Measurements from ENCODE around the gene ELF4.

ELF4 gene

GRCh38 chrX:130120746-130121504 lies 10.6 kb upstream of the ELF4 start (continued):
- TF ChIP-seq ZNF184 (tag by site-specific recombination; IDR thresholded peaks at IDR 0.05) (no peak), ZBTB1 (tag by site-specific recombination; IDR thresholded peaks at IDR 0.05) (no peak), ZBTB20 (tag by site-specific recombination; IDR thresholded peaks at IDR 0.05) (peak; percentile 53; the same call in 1 of the 2 replicates), ZNF132 (tag by site-specific recombination; IDR thresholded peaks at IDR 0.05; ENCODE audit: borderline replicate concordance) (no peak), ZNF157 (tag by site-specific recombination; IDR thresholded peaks at IDR 0.05) (no peak), ZNF350 (tag by site-specific recombination; IDR thresholded peaks at IDR 0.05) (no peak), ZNF830 (tag by site-specific recombination; IDR thresholded peaks at IDR 0.05; ENCODE audit: low read depth) (no peak), ZNF416 (tag by site-specific recombination; IDR thresholded peaks at IDR 0.05) (no peak), ZNF324 (tag by site-specific recombination; IDR thresholded peaks at IDR 0.05) (no peak), SETDB1 (IDR thresholded peaks at IDR 0.05; ENCODE audit: insufficient read length, low read length) (no peak), ZXDB (tag by site-specific recombination; IDR thresholded peaks at IDR 0.05) (0 out of 2 replicates have a peak, but pooled peaks have one; percentile 45), ZNF311 (tag by site-specific recombination; IDR thresholded peaks at IDR 0.05; ENCODE audit: borderline replicate concordance) (no peak), ZNF510 (tag by site-specific recombination; IDR thresholded peaks at IDR 0.05; ENCODE audit: insufficient replicate concordance) (no peak), ZNF23 (tag by site-specific recombination; IDR thresholded peaks at IDR 0.05; ENCODE audit: borderline replicate concordance) (no peak), ZNF48 (tag by site-specific recombination; IDR thresholded peaks at IDR 0.05) (no peak), ZNF580 (tag by site-specific recombination; IDR thresholded peaks at IDR 0.05) (no peak), PRDM4 (tag by site-specific recombination; IDR thresholded peaks at IDR 0.05) (no peak), ZNF747 (tag by site-specific recombination; IDR thresholded peaks at IDR 0.05) (no peak), ZNF394 (tag by site-specific recombination; IDR thresholded peaks at IDR 0.05; ENCODE audit: borderline replicate concordance) (peak; percentile 46; the same call in 1 of the 2 replicates), ZNF155 (tag by site-specific recombination; IDR thresholded peaks at IDR 0.05) (no peak), MYNN (tag by site-specific recombination; IDR thresholded peaks at IDR 0.05; ENCODE audit: borderline replicate concordance) (no peak), BCL11A (tag by site-specific recombination; IDR thresholded peaks at IDR 0.05; ENCODE audit: low read depth) (no peak), ZNF473 (tag by site-specific recombination; IDR thresholded peaks at IDR 0.05) (no peak), KLF16 (tag by site-specific recombination; IDR thresholded peaks at IDR 0.05) (0 out of 2 replicates have a peak, but pooled peaks have one; percentile 40)
- TF ChIP-seq, protein P1, sequence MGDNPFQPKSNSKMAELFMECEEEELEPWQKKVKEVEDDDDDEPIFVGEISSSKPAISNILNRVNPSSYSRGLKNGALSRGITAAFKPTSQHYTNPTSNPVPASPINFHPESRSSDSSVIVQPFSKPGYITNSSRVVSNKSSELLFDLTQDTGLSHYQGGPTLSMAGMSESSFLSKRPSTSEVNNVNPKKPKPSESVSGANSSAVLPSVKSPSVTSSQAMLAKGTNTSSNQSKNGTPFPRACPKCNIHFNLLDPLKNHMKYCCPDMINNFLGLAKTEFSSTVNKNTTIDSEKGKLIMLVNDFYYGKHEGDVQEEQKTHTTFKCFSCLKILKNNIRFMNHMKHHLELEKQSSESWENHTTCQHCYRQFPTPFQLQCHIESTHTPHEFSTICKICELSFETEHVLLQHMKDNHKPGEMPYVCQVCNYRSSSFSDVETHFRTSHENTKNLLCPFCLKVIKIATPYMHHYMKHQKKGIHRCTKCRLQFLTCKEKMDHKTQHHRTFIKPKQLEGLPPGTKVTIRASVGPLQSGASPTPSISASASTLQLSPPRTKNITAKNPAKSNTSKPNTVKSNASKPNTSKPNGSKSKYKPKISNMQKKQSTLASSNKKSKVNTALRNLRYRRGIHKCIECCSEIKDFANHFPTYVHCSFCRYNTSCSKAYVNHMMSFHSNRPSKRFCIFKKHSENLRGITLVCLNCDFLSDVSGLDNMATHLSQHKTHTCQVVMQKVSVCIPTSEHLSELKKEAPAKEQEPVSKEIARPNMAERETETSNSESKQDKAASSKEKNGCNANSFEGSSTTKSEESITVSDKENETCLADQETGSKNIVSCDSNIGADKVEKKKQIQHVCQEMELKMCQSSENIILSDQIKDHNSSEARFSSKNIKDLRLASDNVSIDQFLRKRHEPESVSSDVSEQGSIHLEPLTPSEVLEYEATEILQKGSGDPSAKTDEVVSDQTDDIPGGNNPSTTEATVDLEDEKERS (tag by site-specific recombination; IDR thresholded peaks at IDR 0.05): no peak
- TF ChIP-seq, protein P2, sequence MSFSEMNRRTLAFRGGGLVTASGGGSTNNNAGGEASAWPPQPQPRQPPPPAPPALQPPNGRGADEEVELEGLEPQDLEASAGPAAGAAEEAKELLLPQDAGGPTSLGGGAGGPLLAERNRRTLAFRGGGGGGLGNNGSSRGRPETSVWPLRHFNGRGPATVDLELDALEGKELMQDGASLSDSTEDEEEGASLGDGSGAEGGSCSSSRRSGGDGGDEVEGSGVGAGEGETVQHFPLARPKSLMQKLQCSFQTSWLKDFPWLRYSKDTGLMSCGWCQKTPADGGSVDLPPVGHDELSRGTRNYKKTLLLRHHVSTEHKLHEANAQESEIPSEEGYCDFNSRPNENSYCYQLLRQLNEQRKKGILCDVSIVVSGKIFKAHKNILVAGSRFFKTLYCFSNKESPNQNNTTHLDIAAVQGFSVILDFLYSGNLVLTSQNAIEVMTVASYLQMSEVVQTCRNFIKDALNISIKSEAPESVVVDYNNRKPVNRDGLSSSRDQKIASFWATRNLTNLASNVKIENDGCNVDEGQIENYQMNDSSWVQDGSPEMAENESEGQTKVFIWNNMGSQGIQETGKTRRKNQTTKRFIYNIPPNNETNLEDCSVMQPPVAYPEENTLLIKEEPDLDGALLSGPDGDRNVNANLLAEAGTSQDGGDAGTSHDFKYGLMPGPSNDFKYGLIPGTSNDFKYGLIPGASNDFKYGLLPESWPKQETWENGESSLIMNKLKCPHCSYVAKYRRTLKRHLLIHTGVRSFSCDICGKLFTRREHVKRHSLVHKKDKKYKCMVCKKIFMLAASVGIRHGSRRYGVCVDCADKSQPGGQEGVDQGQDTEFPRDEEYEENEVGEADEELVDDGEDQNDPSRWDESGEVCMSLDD (tag by site-specific recombination; IDR thresholded peaks at IDR 0.05): no peak
- TF ChIP-seq, protein P3, sequence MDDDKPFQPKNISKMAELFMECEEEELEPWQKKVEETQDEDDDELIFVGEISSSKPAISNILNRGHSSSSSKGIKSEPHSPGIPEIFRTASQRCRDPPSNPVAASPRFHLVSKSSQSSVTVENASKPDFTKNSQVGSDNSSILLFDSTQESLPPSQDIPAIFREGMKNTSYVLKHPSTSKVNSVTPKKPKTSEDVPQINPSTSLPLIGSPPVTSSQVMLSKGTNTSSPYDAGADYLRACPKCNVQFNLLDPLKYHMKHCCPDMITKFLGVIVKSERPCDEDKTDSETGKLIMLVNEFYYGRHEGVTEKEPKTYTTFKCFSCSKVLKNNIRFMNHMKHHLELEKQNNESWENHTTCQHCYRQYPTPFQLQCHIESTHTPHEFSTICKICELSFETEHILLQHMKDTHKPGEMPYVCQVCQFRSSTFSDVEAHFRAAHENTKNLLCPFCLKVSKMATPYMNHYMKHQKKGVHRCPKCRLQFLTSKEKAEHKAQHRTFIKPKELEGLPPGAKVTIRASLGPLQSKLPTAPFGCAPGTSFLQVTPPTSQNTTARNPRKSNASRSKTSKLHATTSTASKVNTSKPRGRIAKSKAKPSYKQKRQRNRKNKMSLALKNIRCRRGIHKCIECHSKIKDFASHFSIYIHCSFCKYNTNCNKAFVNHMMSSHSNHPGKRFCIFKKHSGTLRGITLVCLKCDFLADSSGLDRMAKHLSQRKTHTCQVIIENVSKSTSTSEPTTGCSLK (tag by site-specific recombination; IDR thresholded peaks at IDR 0.05): no peak
- TF ChIP-seq, protein P4, sequence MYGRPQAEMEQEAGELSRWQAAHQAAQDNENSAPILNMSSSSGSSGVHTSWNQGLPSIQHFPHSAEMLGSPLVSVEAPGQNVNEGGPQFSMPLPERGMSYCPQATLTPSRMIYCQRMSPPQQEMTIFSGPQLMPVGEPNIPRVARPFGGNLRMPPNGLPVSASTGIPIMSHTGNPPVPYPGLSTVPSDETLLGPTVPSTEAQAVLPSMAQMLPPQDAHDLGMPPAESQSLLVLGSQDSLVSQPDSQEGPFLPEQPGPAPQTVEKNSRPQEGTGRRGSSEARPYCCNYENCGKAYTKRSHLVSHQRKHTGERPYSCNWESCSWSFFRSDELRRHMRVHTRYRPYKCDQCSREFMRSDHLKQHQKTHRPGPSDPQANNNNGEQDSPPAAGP (tag by site-specific recombination; IDR thresholded peaks at IDR 0.05): no peak
